IMR-90 (cell line): ENCODE results near the gene NGEF. TPM values are rescaled to one million over a fixed set of nuclear protein-coding genes. Genes with fewer than 3 reads are reported as not detected.

Source experiments
- ATAC-seq: fragments of 200-7000 bp; cut with Tn5 transposase; 2 replicates; pipeline ENCODE4 v1.9.1; 2020; ENCODE audit warnings: low read depth, mild to moderate bottlenecking, moderate library complexity
- BruUV-seq: library from RNA; stranded (reverse); fragments of 400-500 nt; replicated peaks from 2 replicates; lab custom pipeline; 2021; lab: Mats Ljungman, UMichigan
- CTCF ChIA-PET: fragments of 300-600 bp; formaldehyde crosslinking; extraction: SDS; loops from one replicate; lab custom pipeline; 2021; ENCODE audit warnings: antibody characterized with exemption; lab: Yijun Ruan, JAX
- POLR2A ChIA-PET: fragments of 300-600 bp; sonication (Branson Sonifier 250); formaldehyde crosslinking; loops from one replicate; lab custom pipeline; 2022; ENCODE audit warnings: antibody characterized with exemption; ENCODE audit not compliant: unreplicated experiment; lab: Charles Lee
- DNase-seq: peaks from one replicate; pipeline ENCODE4 v3.0.0; 2013
- H2AFZ ChIP-seq: replicated peaks from 2 replicates; pipeline ENCODE3; 2013; ENCODE audit warnings: low read length, mild to moderate bottlenecking; ENCODE audit not compliant: poor library complexity
- H2AK5ac ChIP-seq: 2 replicates; pipeline ENCODE4 v1.6.1; 2013; ENCODE audit warnings: low read depth, low read length, inconsistent platforms
- H2AK9ac ChIP-seq: replicated peaks from 2 replicates; pipeline ENCODE3; 2013; ENCODE audit warnings: mild to moderate bottlenecking, low read depth, low read length, moderate library complexity; ENCODE audit not compliant: poor library complexity
- H2BK120ac ChIP-seq: 2 replicates; pipeline ENCODE4 v1.6.1; 2013; ENCODE audit warnings: low read depth, low read length, inconsistent platforms
- H2BK15ac ChIP-seq: 3 replicates; pipeline ENCODE4 v1.6.1; 2013; ENCODE audit warnings: low read depth, low read length, inconsistent platforms
- H2BK20ac ChIP-seq: 2 replicates; pipeline ENCODE4 v1.6.1; 2013; ENCODE audit warnings: low read depth, mild to moderate bottlenecking, inconsistent platforms, low read length, moderate library complexity
- H2BK5ac ChIP-seq: 2 replicates; pipeline ENCODE4 v1.6.1; 2013; ENCODE audit warnings: mild to moderate bottlenecking, low read depth, low read length, inconsistent platforms; ENCODE audit not compliant: poor library complexity, severe bottlenecking
- H3K14ac ChIP-seq: replicated peaks from 2 replicates; pipeline ENCODE4 v1.6.1; 2013; ENCODE audit warnings: low read depth, low read length, inconsistent platforms
- H3K18ac ChIP-seq: 2 replicates; pipeline ENCODE4 v1.6.1; 2013; ENCODE audit warnings: low read depth, low read length, control low read depth
- H3K23ac ChIP-seq: 2 replicates; pipeline ENCODE4 v1.6.1; 2013; ENCODE audit warnings: low read depth, low read length, inconsistent platforms
- H3K27ac ChIP-seq: 2 replicates; pipeline ENCODE4 v1.5.1; 2013; ENCODE audit warnings: mild to moderate bottlenecking, control low read depth, low read length; ENCODE audit not compliant: insufficient read depth
- H3K27me3 ChIP-seq: 2 replicates; pipeline ENCODE4 v1.6.1; 2013; ENCODE audit warnings: low read length; ENCODE audit not compliant: control insufficient read depth, insufficient read depth
- H3K36me3 ChIP-seq: 2 replicates; pipeline ENCODE4 v1.6.1; 2013; ENCODE audit warnings: low read length, mixed read lengths; ENCODE audit not compliant: control insufficient read depth, insufficient read depth
- H3K4ac ChIP-seq: 2 replicates; pipeline ENCODE4 v1.6.1; 2013; ENCODE audit warnings: low read depth, low read length, inconsistent platforms
- H3K4me1 ChIP-seq: 2 replicates; pipeline ENCODE4 v1.6.1; 2013; ENCODE audit warnings: low read length, mixed read lengths; ENCODE audit not compliant: control insufficient read depth, insufficient read depth
- H3K4me2 ChIP-seq: 2 replicates; pipeline ENCODE4 v1.6.1; 2013; ENCODE audit warnings: low read depth, mild to moderate bottlenecking, control low read depth, low read length, moderate library complexity
- H3K4me3 ChIP-seq: 2 replicates; pipeline ENCODE4 v1.5.1; 2013; ENCODE audit warnings: low read depth, mild to moderate bottlenecking, control low read depth, low read length, moderate library complexity; ENCODE audit not compliant: insufficient read depth
- H3K56ac ChIP-seq: 2 replicates; pipeline ENCODE4 v1.6.1; 2013; ENCODE audit warnings: low read length, inconsistent platforms; ENCODE audit not compliant: insufficient read depth; ENCODE audit errors: extremely low read depth
- H3K79me1 ChIP-seq, 2 experiments: 2 replicates each; pipeline ENCODE4 v1.6.1; 2013; ENCODE audit warnings: low read length in 2 of 2, inconsistent platforms in 1 of 2, low read depth in 1 of 2
- H3K9ac ChIP-seq: 2 replicates; pipeline ENCODE4 v1.6.1; 2013; ENCODE audit warnings: low read depth, low read length, control low read depth
- H3K9me1 ChIP-seq: 2 replicates; pipeline ENCODE4 v1.6.1; 2013; ENCODE audit warnings: low read length, inconsistent platforms; ENCODE audit not compliant: insufficient read depth
- H3K9me3 ChIP-seq: 2 replicates; pipeline ENCODE4 v1.6.1; 2013; ENCODE audit warnings: low read length; ENCODE audit not compliant: control insufficient read depth, insufficient read depth
- H4K20me1 ChIP-seq: 2 replicates; pipeline ENCODE4 v1.6.1; 2013; ENCODE audit warnings: low read length, inconsistent platforms; ENCODE audit not compliant: insufficient read depth
- H4K5ac ChIP-seq: 2 replicates; pipeline ENCODE4 v1.6.1; 2013; ENCODE audit warnings: mild to moderate bottlenecking, low read depth, low read length, control low read depth
- H4K8ac ChIP-seq, 2 experiments: 2 replicates each; pipeline ENCODE4 v1.6.1; 2013; ENCODE audit warnings: low read depth in 2 of 2, low read length in 2 of 2, control low read depth in 1 of 2, inconsistent platforms in 1 of 2
- H4K91ac ChIP-seq: 2 replicates; pipeline ENCODE4 v1.6.1; 2013; ENCODE audit warnings: low read depth, low read length, inconsistent platforms; ENCODE audit not compliant: insufficient read depth
- BHLHE40 ChIP-seq: fragments of 150-350 bp; IDR thresholded peaks from 2 replicates; pipeline ENCODE4 v1.6.1; 2016; ENCODE audit warnings: mild to moderate bottlenecking, low read depth, low read length
- CEBPB ChIP-seq: IDR thresholded peaks from 2 replicates; pipeline ENCODE4 v1.6.1; 2012; ENCODE audit warnings: low read depth, low read length, improper control_type of control experiment
- CHD1 ChIP-seq: IDR thresholded peaks from 2 replicates; pipeline ENCODE4 v1.6.1; 2012; ENCODE audit warnings: low read depth, low read length, improper control_type of control experiment
- ELK1 ChIP-seq: fragments of 150-350 bp; IDR thresholded peaks from 2 replicates; pipeline ENCODE4 v1.6.1; 2016; ENCODE audit warnings: low read depth, mild to moderate bottlenecking, low read length, moderate library complexity, borderline replicate concordance
- MAFK ChIP-seq: IDR thresholded peaks from 2 replicates; pipeline ENCODE4 v1.6.1; 2012; ENCODE audit warnings: low read depth, low read length, improper control_type of control experiment
- MAZ ChIP-seq: IDR thresholded peaks from 2 replicates; pipeline ENCODE4 v1.6.1; 2012; ENCODE audit warnings: low read depth, mild to moderate bottlenecking, low read length, improper control_type of control experiment, moderate library complexity, borderline replicate concordance
- MXI1 ChIP-seq: IDR thresholded peaks from 2 replicates; pipeline ENCODE4 v1.6.1; 2012; ENCODE audit warnings: low read depth, mild to moderate bottlenecking, low read length, moderate library complexity, borderline replicate concordance
- NFE2L2 ChIP-seq: fragments of 150-350 bp; IDR thresholded peaks from 2 replicates; pipeline ENCODE4 v1.6.1; 2016; ENCODE audit warnings: low read depth, mild to moderate bottlenecking, low read length
- POLR2A ChIP-seq: IDR thresholded peaks from 2 replicates; pipeline ENCODE4 v1.6.1; 2012; ENCODE audit warnings: mild to moderate bottlenecking, low read depth, low read length
- RAD21 ChIP-seq: IDR thresholded peaks from 2 replicates; pipeline ENCODE4 v1.6.1; 2012; ENCODE audit warnings: low read length, improper control_type of control experiment
- RCOR1 ChIP-seq: IDR thresholded peaks from 2 replicates; pipeline ENCODE4 v1.6.1; 2012; ENCODE audit warnings: mild to moderate bottlenecking, low read length, improper control_type of control experiment; ENCODE audit not compliant: insufficient replicate concordance
- RFX5 ChIP-seq: IDR thresholded peaks from 2 replicates; pipeline ENCODE4 v1.8.0; 2012; ENCODE audit warnings: low read depth, mild to moderate bottlenecking, low read length, moderate library complexity
- SMC3 ChIP-seq: fragments of 150-350 bp; IDR thresholded peaks from 2 replicates; pipeline ENCODE4 v1.6.1; 2016; ENCODE audit warnings: low read depth, mild to moderate bottlenecking, antibody characterized with exemption, low read length, moderate library complexity
- WGBS, 2 experiments: methylation state at CpG; one replicate each; pipeline versions ENCODE4 v1.1.5 to v1.1.7; 2013; ENCODE audit warnings: missing lambda C conversion rate in 2 of 2; ENCODE audit not compliant: insufficient read length in 1 of 2; ENCODE audit errors: extremely low coverage in 2 of 2; 5-methylcytosine and 5-hydroxymethylcytosine counted together
- dilution Hi-C: fragments of 300-500 bp; cut with HindIII; formaldehyde crosslinking; loops from one replicate; pipeline ENCODE4 v1.14.3; 2018; ENCODE audit warnings: low sequenced_read_pairs; ENCODE audit not compliant: unreplicated experiment
- in situ Hi-C: fragments of 300-500 bp; cut with MboI; formaldehyde crosslinking; loops from 3 replicates; pipeline ENCODE4 v1.14.3; 2019; ENCODE audit warnings: low sequenced_read_pairs, inconsistent platforms, mixed read lengths
- intact Hi-C: fragments of 100-400 bp; cut with micrococcal nuclease; formaldehyde crosslinking; loops from 2 replicates; pipeline ENCODE4 v1.10.0; 2022
- polyA plus RNA-seq, 3 experiments: library from polyadenylated mRNA; depleted of rRNA; stranded (reverse); fragments of >200 nt; gene quantifications; 2 replicates each; pipeline ENCODE4 v1.2.3, GENCODE V29; 2012; ENCODE audit warnings: low replicate concordance in 1 of 3
- total RNA-seq: library from RNA; depleted of rRNA; stranded (reverse); fragments of >200 nt; gene quantifications from 2 replicates; pipeline ENCODE4 v1.2.3, GENCODE V29; 2012
- TF ChIP-seq, protein P1 (sequence below): fragments of 150-350 bp; IDR thresholded peaks from 2 replicates; pipeline ENCODE4 v1.6.1; 2017; ENCODE audit warnings: mild to moderate bottlenecking, antibody characterized with exemption, low read length, low read depth

Gene NGEF
- total and polyA plus RNA-seq, 2 of the 4 experiments (the other 2 are of a cell fraction), result 1.1 to 1.7 TPM

DNA sequence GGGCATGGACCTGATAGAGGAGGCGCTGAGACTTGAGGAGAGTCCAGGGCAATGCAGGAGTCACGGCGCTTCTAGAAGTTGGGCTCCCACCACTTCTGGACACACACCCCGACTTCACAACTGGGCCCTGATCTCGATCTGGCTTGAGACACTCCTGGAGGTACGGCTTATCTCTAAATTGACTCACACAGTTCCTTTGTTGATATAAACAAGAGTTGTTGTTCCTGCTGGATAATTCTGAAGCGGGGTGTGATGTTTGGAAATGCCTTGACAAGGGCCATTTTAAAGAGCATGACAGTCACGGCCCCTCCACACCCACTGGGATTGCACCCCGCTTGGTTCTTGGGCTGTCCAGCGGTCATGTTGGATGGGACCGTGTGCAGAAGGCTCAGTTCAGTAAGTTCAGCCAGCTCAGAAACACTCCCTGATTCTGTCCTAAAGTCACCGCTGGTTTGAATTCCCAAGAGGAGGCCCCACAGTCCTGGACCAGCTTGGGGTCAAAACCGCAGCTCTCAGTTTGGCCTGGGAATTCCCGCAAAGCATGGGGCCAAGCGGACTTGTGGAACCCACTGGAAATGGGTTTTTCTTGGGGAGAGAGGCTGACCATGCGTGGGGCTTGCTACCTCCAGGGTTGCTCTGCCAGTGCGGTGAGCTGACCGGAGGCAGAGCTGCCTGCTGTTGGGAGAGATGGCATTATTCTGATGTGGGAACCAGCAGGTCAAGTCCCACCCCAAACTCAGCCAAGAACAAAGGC lies 10.1 kb upstream of the NGEF start:
- Histone ChIP-seq H3K56ac (no peak overlapping the region), H3K9me3 (no peaks in the 10 kb centered on the region), H3K23ac (no peak overlapping the region), H2BK5ac (no peak overlapping the region), H3K9me1 (no peaks in the 10 kb centered on the region), H3K18ac (no peak overlapping the region), H2AFZ (no peak overlapping the region), H3K9ac (no peak overlapping the region), H2BK15ac (no peak overlapping the region), H2AK9ac (no peak overlapping the region), H4K5ac (no peak overlapping the region), H3K27ac (no peak overlapping the region), H3K4me1 (no peaks in the 10 kb centered on the region), H3K36me3 (no peaks in the 10 kb centered on the region), H3K79me1 (no peaks in the 10 kb centered on the region), H2AK5ac (no peak overlapping the region), H4K8ac (no peak overlapping the region), H3K27me3 (peaks cover 6% of the 10 kb centered on the region), H3K4ac (no peak overlapping the region), H3K4me3 (no peak overlapping the region), H3K4me2 (no peak overlapping the region), H4K20me1 (no peaks in the 10 kb centered on the region), H3K14ac (no peak overlapping the region), H2BK120ac (no peak overlapping the region), H2BK20ac (no peak overlapping the region), H4K91ac (no peak overlapping the region)
- ChIA-PET POLR2A (no interaction called here), CTCF (interaction anchor here (1.0 kb wide), 1 partner anchor 43 kb away, joined by 3 read pairs; no protein-coding TSS in a partner anchor)
- intact Hi-C loops (no loop called here), dilution Hi-C loops (no loop called here), in situ Hi-C loops (no loop called here)
- BruUV-seq, result no TSS peak
- ATAC-seq (no peak), DNase-seq (no peak)
- TF ChIP-seq MAFK, result no peak
- TF ChIP-seq RAD21, result no peak
- no peak for TF ChIP-seq POLR2A
- TF ChIP-seq SMC3, result no peak
- no peak for TF ChIP-seq MXI1
- no peak for TF ChIP-seq RCOR1
- no peak for TF ChIP-seq ELK1
- no peak for TF ChIP-seq CEBPB
- no peak for TF ChIP-seq BHLHE40
- no peak for TF ChIP-seq RFX5
- TF ChIP-seq, protein P1, sequence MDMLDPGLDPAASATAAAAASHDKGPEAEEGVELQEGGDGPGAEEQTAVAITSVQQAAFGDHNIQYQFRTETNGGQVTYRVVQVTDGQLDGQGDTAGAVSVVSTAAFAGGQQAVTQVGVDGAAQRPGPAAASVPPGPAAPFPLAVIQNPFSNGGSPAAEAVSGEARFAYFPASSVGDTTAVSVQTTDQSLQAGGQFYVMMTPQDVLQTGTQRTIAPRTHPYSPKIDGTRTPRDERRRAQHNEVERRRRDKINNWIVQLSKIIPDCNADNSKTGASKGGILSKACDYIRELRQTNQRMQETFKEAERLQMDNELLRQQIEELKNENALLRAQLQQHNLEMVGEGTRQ, result no peak
- no peak for TF ChIP-seq CHD1
- TF ChIP-seq NFE2L2, result no peak
- TF ChIP-seq MAZ, result no peak
- no CpG with 5 or more reads among the region's 18 CpGs for WGBS, 2 experiments
